ENCODE data around the gene MCRIP2.

DNA sequence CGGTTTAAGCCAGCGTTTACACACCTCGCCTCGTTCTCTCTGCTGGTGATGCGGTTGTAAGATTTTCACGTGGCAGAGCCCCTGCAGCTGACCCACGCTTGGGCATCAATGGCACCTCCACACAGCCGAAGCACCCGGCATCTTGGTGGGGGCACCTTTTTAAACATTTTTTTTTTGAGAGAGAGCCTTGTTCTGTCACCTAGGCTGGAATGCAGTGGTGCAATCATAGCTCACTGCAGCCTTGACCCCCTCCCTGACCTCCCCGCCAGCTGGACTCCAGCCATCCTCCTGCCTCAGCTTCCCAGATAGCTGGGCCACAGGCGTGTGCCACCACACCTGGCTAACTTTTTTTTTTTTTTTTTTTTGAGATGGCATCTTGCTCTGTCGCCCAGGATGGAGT lies 12.4 kb downstream of the MCRIP2 start:
- TF ChIP-seq, protein P1, sequence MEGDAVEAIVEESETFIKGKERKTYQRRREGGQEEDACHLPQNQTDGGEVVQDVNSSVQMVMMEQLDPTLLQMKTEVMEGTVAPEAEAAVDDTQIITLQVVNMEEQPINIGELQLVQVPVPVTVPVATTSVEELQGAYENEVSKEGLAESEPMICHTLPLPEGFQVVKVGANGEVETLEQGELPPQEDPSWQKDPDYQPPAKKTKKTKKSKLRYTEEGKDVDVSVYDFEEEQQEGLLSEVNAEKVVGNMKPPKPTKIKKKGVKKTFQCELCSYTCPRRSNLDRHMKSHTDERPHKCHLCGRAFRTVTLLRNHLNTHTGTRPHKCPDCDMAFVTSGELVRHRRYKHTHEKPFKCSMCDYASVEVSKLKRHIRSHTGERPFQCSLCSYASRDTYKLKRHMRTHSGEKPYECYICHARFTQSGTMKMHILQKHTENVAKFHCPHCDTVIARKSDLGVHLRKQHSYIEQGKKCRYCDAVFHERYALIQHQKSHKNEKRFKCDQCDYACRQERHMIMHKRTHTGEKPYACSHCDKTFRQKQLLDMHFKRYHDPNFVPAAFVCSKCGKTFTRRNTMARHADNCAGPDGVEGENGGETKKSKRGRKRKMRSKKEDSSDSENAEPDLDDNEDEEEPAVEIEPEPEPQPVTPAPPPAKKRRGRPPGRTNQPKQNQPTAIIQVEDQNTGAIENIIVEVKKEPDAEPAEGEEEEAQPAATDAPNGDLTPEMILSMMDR (IDR thresholded peaks at IDR 0.05): no peak
- TF ChIP-seq MAFK (IDR thresholded peaks at IDR 0.05; ENCODE audit: partially characterized antibody) (no peak), RAD21 (conservative IDR thresholded peaks at IDR 0.05 in 1 of 2, IDR thresholded peaks at IDR 0.05 in 1 of 2) (no peak), CEBPB (IDR thresholded peaks at IDR 0.05) (no peak), CBX2 (IDR thresholded peaks at IDR 0.05; ENCODE audit: borderline replicate concordance, low read depth) (no peak), GATA3 (IDR thresholded peaks at IDR 0.05; ENCODE audit: borderline replicate concordance) (no peak), RFX5 (IDR thresholded peaks at IDR 0.05) (no peak), ZSCAN20 (CRISPR knock-in tag; IDR thresholded peaks at IDR 0.05) (no peak), CHD4 (IDR thresholded peaks at IDR 0.05; ENCODE audit: borderline replicate concordance) (no peak), RCOR1 (IDR thresholded peaks at IDR 0.05; ENCODE audit: low read depth, low read length) (no peak), HOXB5 (CRISPR knock-in tag; IDR thresholded peaks at IDR 0.05) (no peak)
- TF ChIP-seq, protein P2, sequence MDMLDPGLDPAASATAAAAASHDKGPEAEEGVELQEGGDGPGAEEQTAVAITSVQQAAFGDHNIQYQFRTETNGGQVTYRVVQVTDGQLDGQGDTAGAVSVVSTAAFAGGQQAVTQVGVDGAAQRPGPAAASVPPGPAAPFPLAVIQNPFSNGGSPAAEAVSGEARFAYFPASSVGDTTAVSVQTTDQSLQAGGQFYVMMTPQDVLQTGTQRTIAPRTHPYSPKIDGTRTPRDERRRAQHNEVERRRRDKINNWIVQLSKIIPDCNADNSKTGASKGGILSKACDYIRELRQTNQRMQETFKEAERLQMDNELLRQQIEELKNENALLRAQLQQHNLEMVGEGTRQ (IDR thresholded peaks at IDR 0.05): no peak
- TF ChIP-seq, protein P3, sequence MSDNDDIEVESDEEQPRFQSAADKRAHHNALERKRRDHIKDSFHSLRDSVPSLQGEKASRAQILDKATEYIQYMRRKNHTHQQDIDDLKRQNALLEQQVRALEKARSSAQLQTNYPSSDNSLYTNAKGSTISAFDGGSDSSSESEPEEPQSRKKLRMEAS (IDR thresholded peaks at IDR 0.05): no peak
- TF ChIP-seq, protein P4, sequence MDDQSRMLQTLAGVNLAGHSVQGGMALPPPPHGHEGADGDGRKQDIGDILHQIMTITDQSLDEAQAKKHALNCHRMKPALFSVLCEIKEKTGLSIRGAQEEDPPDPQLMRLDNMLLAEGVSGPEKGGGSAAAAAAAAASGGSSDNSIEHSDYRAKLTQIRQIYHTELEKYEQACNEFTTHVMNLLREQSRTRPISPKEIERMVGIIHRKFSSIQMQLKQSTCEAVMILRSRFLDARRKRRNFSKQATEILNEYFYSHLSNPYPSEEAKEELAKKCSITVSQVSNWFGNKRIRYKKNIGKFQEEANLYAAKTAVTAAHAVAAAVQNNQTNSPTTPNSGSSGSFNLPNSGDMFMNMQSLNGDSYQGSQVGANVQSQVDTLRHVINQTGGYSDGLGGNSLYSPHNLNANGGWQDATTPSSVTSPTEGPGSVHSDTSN (IDR thresholded peaks at IDR 0.05): no peak
